Endothelial cell of umbilical vein (primary cell): ENCODE measurements around the gene RIMKLB.
"Not testable (repeated sequence)": the region's sequence is repeated elsewhere in the genome, so short reads cannot be mapped to it uniquely, and the experiment has no call there.

Experiments used
- EZH2 ChIP-seq: IDR thresholded peaks from 2 replicates; pipeline ENCODE4 v1.6.1; 2012; ENCODE audit warnings: borderline replicate concordance, low read depth, mild to moderate bottlenecking, moderate library complexity, low read length, inconsistent platforms; ENCODE audit not compliant: severe bottlenecking
- FOS ChIP-seq: IDR thresholded peaks from 2 replicates; pipeline ENCODE4 v1.6.1; 2011; ENCODE audit warnings: mild to moderate bottlenecking, low read length, moderate library complexity, borderline replicate concordance; ENCODE audit not compliant: insufficient read depth
- GATA2 ChIP-seq: IDR thresholded peaks from 2 replicates; pipeline ENCODE4 v1.7.0; 2011; ENCODE audit warnings: low read depth, mild to moderate bottlenecking, moderate library complexity, mixed read lengths, low read length; ENCODE audit not compliant: insufficient read length, insufficient read depth
- JUN ChIP-seq: IDR thresholded peaks from 2 replicates; pipeline ENCODE4 v1.6.1; 2011; ENCODE audit warnings: borderline replicate concordance, low read depth; ENCODE audit not compliant: insufficient read length, insufficient read depth
- MYC ChIP-seq: IDR thresholded peaks from one replicate; pipeline ENCODE4 v1.6.1; 2011; ENCODE audit warnings: mild to moderate bottlenecking, low read depth, low read length
- POLR2A ChIP-seq: IDR thresholded peaks from 2 replicates; pipeline ENCODE4 v1.6.1; 2012; ENCODE audit warnings: low read depth, mild to moderate bottlenecking, control low read depth, low read length
- POLR2AphosphoS5 ChIP-seq: IDR thresholded peaks from 2 replicates; pipeline ENCODE4 v1.6.1; 2012; ENCODE audit warnings: low read depth, mild to moderate bottlenecking, control low read depth, low read length, moderate library complexity; ENCODE audit not compliant: insufficient read depth
- TF ChIP-seq, protein P1 (sequence below), 2 donors: IDR thresholded peaks; 1 replicate in 1 of 2; 2 replicates in 1 of 2; pipeline ENCODE4 v1.5.1; 2011; ENCODE audit warnings: low read length in 2 of 2, mild to moderate bottlenecking in 2 of 2, moderate library complexity in 2 of 2, control low read depth in 1 of 2, inconsistent platforms in 1 of 2, low read depth in 1 of 2; ENCODE audit not compliant: insufficient read depth in 1 of 2; ENCODE audit errors: extremely low read depth in 1 of 2
- TF ChIP-seq, protein P2 (sequence below): IDR thresholded peaks from 2 replicates; pipeline ENCODE4 v1.6.1; 2011; ENCODE audit not compliant: insufficient read depth, insufficient read length

DNA sequence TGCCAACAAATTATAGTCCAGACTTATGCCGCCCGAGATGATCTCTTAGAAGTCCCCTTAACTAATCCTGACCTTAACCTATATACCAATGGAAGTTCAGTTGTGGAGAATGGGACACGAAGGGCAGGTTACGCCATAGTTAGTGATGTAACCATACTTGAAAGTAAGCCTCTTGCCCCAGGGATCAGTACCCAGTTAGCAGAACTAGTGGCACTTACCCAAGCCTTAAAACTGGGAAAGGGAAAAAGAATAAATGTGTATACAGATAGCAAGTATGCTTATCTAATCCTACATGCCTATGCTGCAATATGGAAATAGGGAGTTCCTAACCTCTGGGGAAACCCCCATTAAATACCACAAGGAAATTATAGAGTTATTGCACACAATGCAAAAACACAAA is 95.4 kb downstream of the RIMKLB start:
- TF ChIP-seq, protein P1, sequence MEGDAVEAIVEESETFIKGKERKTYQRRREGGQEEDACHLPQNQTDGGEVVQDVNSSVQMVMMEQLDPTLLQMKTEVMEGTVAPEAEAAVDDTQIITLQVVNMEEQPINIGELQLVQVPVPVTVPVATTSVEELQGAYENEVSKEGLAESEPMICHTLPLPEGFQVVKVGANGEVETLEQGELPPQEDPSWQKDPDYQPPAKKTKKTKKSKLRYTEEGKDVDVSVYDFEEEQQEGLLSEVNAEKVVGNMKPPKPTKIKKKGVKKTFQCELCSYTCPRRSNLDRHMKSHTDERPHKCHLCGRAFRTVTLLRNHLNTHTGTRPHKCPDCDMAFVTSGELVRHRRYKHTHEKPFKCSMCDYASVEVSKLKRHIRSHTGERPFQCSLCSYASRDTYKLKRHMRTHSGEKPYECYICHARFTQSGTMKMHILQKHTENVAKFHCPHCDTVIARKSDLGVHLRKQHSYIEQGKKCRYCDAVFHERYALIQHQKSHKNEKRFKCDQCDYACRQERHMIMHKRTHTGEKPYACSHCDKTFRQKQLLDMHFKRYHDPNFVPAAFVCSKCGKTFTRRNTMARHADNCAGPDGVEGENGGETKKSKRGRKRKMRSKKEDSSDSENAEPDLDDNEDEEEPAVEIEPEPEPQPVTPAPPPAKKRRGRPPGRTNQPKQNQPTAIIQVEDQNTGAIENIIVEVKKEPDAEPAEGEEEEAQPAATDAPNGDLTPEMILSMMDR (IDR thresholded peaks at IDR 0.05; ENCODE audit: extremely low read depth in 1 of 2, insufficient read depth in 1 of 2, low read depth in 1 of 2, low read length in 2 of 2), result not testable (repeated sequence)
- TF ChIP-seq EZH2, POLR2AphosphoS5, GATA2, POLR2A, JUN, MYC, FOS: not testable (repeated sequence)
- TF ChIP-seq, protein P2, sequence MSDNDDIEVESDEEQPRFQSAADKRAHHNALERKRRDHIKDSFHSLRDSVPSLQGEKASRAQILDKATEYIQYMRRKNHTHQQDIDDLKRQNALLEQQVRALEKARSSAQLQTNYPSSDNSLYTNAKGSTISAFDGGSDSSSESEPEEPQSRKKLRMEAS, result not testable (repeated sequence)
